Kidney (tissue), 14 donors: ENCODE results near the gene ZNF683. TPM values are rescaled to one million over a fixed set of nuclear protein-coding genes. Genes with fewer than 3 reads are reported as not detected.

ENCODE experiments used
- DNase-seq, 5 donors: peaks; one replicate each; pipeline ENCODE4 v3.0.0-alpha.2; 2013 to 2020
- FAIRE-seq: peaks from 2 replicates; lab custom pipeline; 2012; peaks lifted over from hg19 to GRCh38; lab: Jason Lieb, UNC
- H3K27ac ChIP-seq, 2 donors: one replicate each; pipeline ENCODE4 v1.7.0; 2013; ENCODE audit warnings: low read depth in 2 of 2, low read length in 2 of 2, inconsistent platforms in 1 of 2
- H3K27me3 ChIP-seq: one replicate; pipeline ENCODE4 v1.7.1; 2013; ENCODE audit warnings: low read length, inconsistent platforms; ENCODE audit not compliant: control insufficient read depth, insufficient read depth
- H3K36me3 ChIP-seq, 3 donors: one replicate each; pipeline versions ENCODE4 v1.7.0 to v1.7.1; 2013; ENCODE audit warnings: low read length in 3 of 3, control low read depth in 1 of 3, inconsistent platforms in 1 of 3; ENCODE audit not compliant: insufficient read depth in 3 of 3, control insufficient read depth in 2 of 3
- H3K4me1 ChIP-seq, 3 donors: one replicate each; pipeline versions ENCODE4 v1.7.0 to v1.7.1; 2013; ENCODE audit warnings: low read length in 3 of 3, inconsistent platforms in 1 of 3, low read depth in 1 of 3; ENCODE audit not compliant: control insufficient read depth in 2 of 3, insufficient read depth in 2 of 3
- H3K4me3 ChIP-seq, 3 donors: one replicate each; pipeline versions ENCODE4 v1.7.0 to v1.8.1; 2013; ENCODE audit warnings: low read length in 3 of 3, control low read depth in 1 of 3, inconsistent platforms in 1 of 3
- H3K9ac ChIP-seq, 3 donors: one replicate each; pipeline versions ENCODE4 v1.7.0 to v1.7.1; 2013; ENCODE audit warnings: low read length in 3 of 3, control low read depth in 1 of 3, inconsistent platforms in 1 of 3
- H3K9me3 ChIP-seq, 3 donors: one replicate each; pipeline versions ENCODE4 v1.7.0 to v1.7.1; 2013; ENCODE audit warnings: low read length in 3 of 3, control low read depth in 1 of 3, inconsistent platforms in 1 of 3; ENCODE audit not compliant: control insufficient read depth in 2 of 3, insufficient read depth in 1 of 3
- CTCF ChIP-seq: IDR thresholded peaks from 3 replicates; pipeline ENCODE4 v1.5.1; 2012; ENCODE audit warnings: mild to moderate bottlenecking, moderate library complexity, borderline replicate concordance; ENCODE audit not compliant: insufficient read depth; ENCODE audit errors: extremely low read depth
- intact Hi-C: fragments of 100-400 bp; cut with DNase I; formaldehyde crosslinking; loops from one replicate; pipeline ENCODE4 v1.11.1; 2022
- polyA plus RNA-seq: library from polyadenylated mRNA; stranded (reverse); fragments of 350-450 nt; fragmentation: Illumina TruSeq; extraction: RNeasy Lipid Tissue Mini Kit (QIAGEN cat#74804); gene quantifications from one replicate; pipeline ENCODE4 v1.2.3, GENCODE V29; 2014; ENCODE audit warnings: low read depth, low replicate concordance; ENCODE audit not compliant: insufficient read depth
- total RNA-seq: library from RNA; stranded (reverse); fragmentation: NEBNext Ultra II Directional; extraction: Animal tissue kit (Norgen Biotek cat#: 25700); gene quantifications from one replicate; pipeline ENCODE4 v1.2.1, GENCODE V29; 2021
- donor health status: control.
- donor health status: control.
- donor health status: control.
- donor health status: control.
- donor health status: control.
- donor health status: DM: yes; HTN: yes; CAD: no.
- donor health status: Normal renal cell carcinoma (clear cell type).

The ZNF683 gene
- total and polyA plus RNA-seq, 2 donors from 2014 or later = 0.25 TPM; not detected in 1

- no peak overlapping the region for H3K27ac ChIP-seq
- H3K4me3 ChIP-seq = no peak overlapping the region
- no peaks in the 10 kb centered on the region for H3K27me3 ChIP-seq
- no peak for TF ChIP-seq CTCF
- DNase-seq (no peak), FAIRE-seq (no peak)
- no peaks in the 10 kb centered on the region for H3K9me3 ChIP-seq
- H3K9ac ChIP-seq = no peak overlapping the region
- no peaks in the 10 kb centered on the region for H3K36me3 ChIP-seq
- intact Hi-C loops = no loop called here
- no peaks in the 10 kb centered on the region for H3K4me1 ChIP-seq
These were observed 4.5 kb downstream of the ZNF683 start for GRCh38 chr1:26368006-26368405.

- Histone ChIP-seq H3K27ac (no peak overlapping the region), H3K4me1 (no peaks in the 10 kb centered on the region), H3K9ac (no peak overlapping the region), H3K27me3 (no peaks in the 10 kb centered on the region), H3K36me3 (no peaks in the 10 kb centered on the region), H3K9me3 (no peaks in the 10 kb centered on the region), H3K4me3 (no peak overlapping the region)
- intact Hi-C loops = no loop called here
- no peak for FAIRE-seq
- DNase-seq = no peak
- no peak for TF ChIP-seq CTCF
These were observed 5.1 kb downstream of the ZNF683 start for GRCh38 chr1:26367441-26367840.

DNA sequence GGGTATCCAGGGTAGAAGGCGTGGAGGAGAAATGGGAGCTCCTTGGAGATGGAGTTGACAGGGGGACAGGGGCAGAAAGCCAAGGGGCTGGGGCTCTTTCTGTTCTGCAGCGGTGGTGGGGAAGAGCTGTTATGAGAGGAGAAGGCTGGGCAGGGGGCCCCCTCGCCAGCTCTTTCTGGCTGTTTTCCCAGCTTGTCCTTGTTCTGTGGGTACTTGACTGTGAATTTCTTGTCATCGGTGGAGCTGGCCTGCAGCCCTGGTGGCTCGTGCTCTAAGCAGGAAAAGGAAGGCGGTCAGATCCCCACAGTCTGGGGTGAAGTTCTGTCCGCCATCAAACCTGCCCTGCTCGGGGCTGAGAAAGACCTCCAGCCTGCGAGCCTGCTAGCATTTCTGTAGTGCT lies 7.6 kb downstream of the ZNF683 start:
- H3K27me3 ChIP-seq = peaks cover 9% of the 10 kb centered on the region
- intact Hi-C loops = no loop called here
- FAIRE-seq = no peak
- DNase-seq = no peak
- no peak overlapping the region for H3K9ac ChIP-seq
- H3K27ac ChIP-seq = no peak overlapping the region
- no peaks in the 10 kb centered on the region for H3K36me3 ChIP-seq
- H3K4me1 ChIP-seq = peaks cover 0 to 2% (median 0%) of the 10 kb centered on the region in 3 donors
- no peaks in the 10 kb centered on the region for H3K9me3 ChIP-seq
- TF ChIP-seq CTCF = no peak
- H3K4me3 ChIP-seq = no peak overlapping the region
